NCI-H526 (cell line): ENCODE data around the gene CEP55.
A peak's percentile ranks its signal among the peaks of the same experiment; 100 is the strongest.
"Not testable (repeated sequence)": the region's sequence is repeated elsewhere in the genome, so short reads cannot be mapped to it uniquely, and the experiment has no call there.

ENCODE experiments used
- DNase-seq, 2 experiments: peaks; one replicate each; lab custom pipeline; 2025; lab: John Stamatoyannopoulos, UW

CEP55 gene

GRCh38 chr10:93513091-93513490 is 16.7 kb downstream of the CEP55 start:
- DNase-seq, result no peak

- DNase-seq, result no peak
Measured at GRCh38 chr10:93514521-93514920, 18.1 kb downstream of the CEP55 start.

GRCh38 chr10:93515071-93516005 is 18.9 kb downstream of the CEP55 start:
- no peak for DNase-seq

GRCh38 chr10:93516006-93516380 is 19.6 kb downstream of the CEP55 start:
- no peak for DNase-seq

GRCh38 chr10:93518531-93518930 is 22.1 kb downstream of the CEP55 start:
- DNase-seq, result no peak

GRCh38 chr10:93535293-93535692 is 38.9 kb downstream of the CEP55 start:
- DNase-seq, result no peak

GRCh38 chr10:93540871-93541270 is 44.5 kb downstream of the CEP55 start:
- not testable (repeated sequence) for DNase-seq

- DNase-seq, result peak in 1 of 2 experiments; percentile 20
Measured at GRCh38 chr10:93541402-93542357, 45.3 kb downstream of the CEP55 start.

- no peak for DNase-seq
Measured at GRCh38 chr10:93542358-93542791, 46.0 kb downstream of the CEP55 start.

GRCh38 chr10:93546995-93547394 is 50.6 kb downstream of the CEP55 start:
- not testable (repeated sequence) for DNase-seq

- DNase-seq, result no peak
Measured at GRCh38 chr10:93547522-93547921, 51.1 kb downstream of the CEP55 start.

- no peak for DNase-seq
Measured at GRCh38 chr10:93548376-93549071, 52.1 kb downstream of the CEP55 start.

- no peak for DNase-seq
Measured at GRCh38 chr10:93550606-93551005, 54.2 kb downstream of the CEP55 start.

- no peak for DNase-seq
Measured at GRCh38 chr10:93552780-93553179, 56.4 kb downstream of the CEP55 start.

GRCh38 chr10:93553482-93554315 is 57.3 kb downstream of the CEP55 start:
- no peak for DNase-seq

- no peak for DNase-seq
Measured at GRCh38 chr10:93554316-93554663, 57.9 kb downstream of the CEP55 start.

GRCh38 chr10:93554760-93555432 is 58.5 kb downstream of the CEP55 start:
- DNase-seq, result peak; percentile 17 to 62

GRCh38 chr10:93559490-93559889 is 63.1 kb downstream of the CEP55 start:
- no peak for DNase-seq

GRCh38 chr10:93560541-93560940 is 64.1 kb downstream of the CEP55 start:
- DNase-seq, result no peak

GRCh38 chr10:93565446-93565845 is 69.0 kb downstream of the CEP55 start:
- no peak for DNase-seq
